HepG2 (cell line): ENCODE measurements around the gene KIF23. TPM values are rescaled to one million over a fixed set of nuclear protein-coding genes. Genes with fewer than 3 reads are reported as not detected.

Experiments
- ERF ChIP-seq: IDR thresholded peaks from 2 replicates; pipeline ENCODE4 v1.6.1; 2018; ENCODE audit warnings: missing biosample characterization, missing genetic modification reagents
- GLI4 ChIP-seq: sonication (generic); formaldehyde crosslinking; IDR thresholded peaks from 2 replicates; pipeline ENCODE4 v1.5.1; 2020; ENCODE audit warnings: missing genetic modification reagents, mild to moderate bottlenecking, moderate library complexity, borderline replicate concordance
- JUN ChIP-seq: sonication (generic); formaldehyde crosslinking; IDR thresholded peaks from 2 replicates; pipeline ENCODE4 v1.4.0; 2020; ENCODE audit warnings: mild to moderate bottlenecking, missing genetic modification reagents
- MAF1 ChIP-seq: sonication (generic); formaldehyde crosslinking; IDR thresholded peaks from 2 replicates; pipeline ENCODE4 v1.5.0; 2020; ENCODE audit warnings: missing genetic modification reagents, borderline replicate concordance
- MTA1 ChIP-seq: sonication (generic); formaldehyde crosslinking; IDR thresholded peaks from 2 replicates; pipeline ENCODE4 v1.4.0; 2020; ENCODE audit warnings: missing genetic modification reagents, mild to moderate bottlenecking, borderline replicate concordance
- NFE2 ChIP-seq: sonication (generic); formaldehyde crosslinking; IDR thresholded peaks from 2 replicates; pipeline ENCODE4 v1.4.0; 2020; ENCODE audit warnings: missing genetic modification reagents
- PHF21A ChIP-seq: sonication (generic); formaldehyde crosslinking; IDR thresholded peaks from 2 replicates; pipeline ENCODE4 v1.5.0; 2020; ENCODE audit warnings: mild to moderate bottlenecking, missing genetic modification reagents
- REPIN1 ChIP-seq: sonication (generic); formaldehyde crosslinking; IDR thresholded peaks from 2 replicates; pipeline ENCODE4 v1.8.0; 2022; ENCODE audit warnings: missing genetic modification reagents, low read depth, mild to moderate bottlenecking, borderline replicate concordance
- U2AF2 ChIP-seq: fragments of 200-400 bp; formaldehyde crosslinking; IDR thresholded peaks from 2 replicates; pipeline ENCODE4 v1.6.1; 2017; ENCODE audit warnings: low read depth, mild to moderate bottlenecking, low read length
- ZBTB40 ChIP-seq, 2 experiments: fragments of 450-650 bp in 1 of 2; sonication (generic) in 1 of 2; formaldehyde crosslinking in 1 of 2; IDR thresholded peaks; 2 replicates each; pipeline versions ENCODE4 v1.6.1 to v1.8.0; 2016 to 2022; ENCODE audit warnings: antibody characterized with exemption in 1 of 2, mild to moderate bottlenecking in 1 of 2, missing genetic modification reagents in 1 of 2
- ZC3H13 ChIP-seq: sonication (generic); formaldehyde crosslinking; IDR thresholded peaks from 2 replicates; pipeline ENCODE4 v1.8.1; 2023; ENCODE audit warnings: mild to moderate bottlenecking, missing genetic modification reagents, moderate library complexity
- ZNF138 ChIP-seq: sonication (generic); formaldehyde crosslinking; IDR thresholded peaks from 2 replicates; pipeline ENCODE4 v1.5.0; 2020; ENCODE audit warnings: mild to moderate bottlenecking, low read depth, missing genetic modification reagents
- ZNF296 ChIP-seq: sonication (generic); formaldehyde crosslinking; conservative IDR thresholded peaks from 2 replicates; pipeline ENCODE4 v1.5.0; 2020; ENCODE audit warnings: mild to moderate bottlenecking, missing genetic modification reagents
- ZNF430 ChIP-seq: sonication (generic); formaldehyde crosslinking; IDR thresholded peaks from 2 replicates; pipeline ENCODE4 v1.9.0; 2021; ENCODE audit warnings: mild to moderate bottlenecking, missing genetic modification reagents
- ZNF512 ChIP-seq: sonication (generic); formaldehyde crosslinking; IDR thresholded peaks from 2 replicates; pipeline ENCODE4 v1.4.0; 2020; ENCODE audit warnings: mild to moderate bottlenecking, missing genetic modification reagents
- ZNF562 ChIP-seq: sonication (generic); formaldehyde crosslinking; IDR thresholded peaks from 2 replicates; pipeline ENCODE4 v1.8.0; 2022; ENCODE audit warnings: missing genetic modification reagents, borderline replicate concordance
- ZNF564 ChIP-seq: sonication (generic); formaldehyde crosslinking; IDR thresholded peaks from 2 replicates; pipeline ENCODE4 v1.8.1; 2023; ENCODE audit warnings: mild to moderate bottlenecking, missing genetic modification reagents
- ZNF589 ChIP-seq: sonication (generic); formaldehyde crosslinking; conservative IDR thresholded peaks from 2 replicates; pipeline ENCODE4 v1.8.0; 2022; ENCODE audit warnings: mild to moderate bottlenecking, moderate library complexity, missing genetic modification reagents
- ZNF598 ChIP-seq: sonication (generic); formaldehyde crosslinking; IDR thresholded peaks from 2 replicates; pipeline ENCODE4 v1.5.1; 2020; ENCODE audit warnings: mild to moderate bottlenecking, missing genetic modification reagents, borderline replicate concordance
- polyA plus RNA-seq, 8 experiments: library from polyadenylated mRNA; depleted of rRNA in 3 of 8; stranded (reverse) in 7 of 8; unstranded in 1 of 8; fragments of >200 nt; fragmentation: Illumina TruSeq in 4 of 8; extraction: Trizol in 4 of 8; gene quantifications; 2 replicates each; pipeline versions ENCODE4 v1.2.1 to v1.2.3, GENCODE V29; 2011 to 2016; ENCODE audit warnings: low read depth in 4 of 8, missing spikeins in 1 of 8, mixed read lengths in 1 of 8; ENCODE audit not compliant: insufficient read depth in 1 of 8
- total RNA-seq, 5 experiments: library from RNA; depleted of rRNA; stranded (reverse); fragments of >200 nt; fragmentation: Illumina TruSeq; extraction: Trizol; gene quantifications; 2 replicates each; pipeline ENCODE4 v1.2.3, GENCODE V29; 2016; ENCODE audit warnings: low read depth in 1 of 5

KIF23 gene
- total and polyA plus RNA-seq, 2 of the 13 experiments (the other 11 are each of a cell fraction or from before 2014, with no cell fraction given): 11.3 to 38.1 TPM

DNA sequence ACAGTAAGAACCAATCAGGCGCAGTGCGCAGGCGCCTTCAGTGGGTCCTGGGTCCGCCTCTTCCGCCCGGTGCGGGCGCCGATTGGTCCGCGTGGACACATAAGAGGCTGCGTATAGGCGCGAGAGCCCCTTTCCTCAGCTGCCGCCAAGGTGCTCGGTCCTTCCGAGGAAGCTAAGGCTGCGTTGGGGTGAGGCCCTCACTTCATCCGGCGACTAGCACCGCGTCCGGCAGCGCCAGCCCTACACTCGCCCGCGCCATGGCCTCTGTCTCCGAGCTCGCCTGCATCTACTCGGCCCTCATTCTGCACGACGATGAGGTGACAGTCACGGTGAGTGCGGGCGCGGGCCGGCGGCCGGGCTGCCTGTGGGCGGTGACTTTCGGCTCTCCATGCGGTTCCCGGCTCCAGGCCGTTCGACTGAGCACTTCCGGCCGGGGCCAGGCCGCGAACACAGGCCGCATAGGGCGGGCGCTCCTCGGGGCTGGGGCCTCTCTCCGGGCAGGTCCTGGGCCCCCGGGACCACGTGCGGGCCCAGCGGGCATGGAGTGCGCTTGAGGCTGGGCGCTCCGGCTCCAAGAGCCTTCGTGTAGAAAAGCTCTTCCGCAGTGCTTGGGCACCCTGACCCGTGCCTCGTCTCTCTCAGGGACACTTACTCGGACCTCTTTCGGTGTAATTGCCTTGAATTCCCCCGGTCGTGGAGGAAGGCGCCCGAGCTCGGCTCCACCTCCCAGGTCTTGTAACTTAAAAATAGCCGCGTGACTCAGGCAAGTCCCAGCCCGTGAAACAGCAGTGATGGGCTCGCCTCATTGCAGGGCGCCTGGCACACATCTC, 38.8 kb downstream of the KIF23 start, which contains the start of gene RPLP1 (continued):
- TF ChIP-seq ZBTB40 (IDR thresholded peaks at IDR 0.05): no peak
- peak; percentile 86 for TF ChIP-seq ZBTB40 (CRISPR knock-in tag; IDR thresholded peaks at IDR 0.05)
- TF ChIP-seq PHF21A (CRISPR knock-in tag): 0 out of 2 replicates have a peak, but pooled peaks have one; percentile 66
- peak; percentile 88 for TF ChIP-seq ERF (CRISPR knock-in tag)
- TF ChIP-seq ZNF564 (CRISPR knock-in tag): peak; percentile 70; the same call in 1 of the 2 replicates
- peak; percentile 68 for TF ChIP-seq ZNF138 (CRISPR knock-in tag)
- TF ChIP-seq ZNF430 (CRISPR knock-in tag): no peak
- TF ChIP-seq REPIN1 (CRISPR knock-in tag): peak; percentile 89
- no peak for TF ChIP-seq ZNF512 (CRISPR knock-in tag)
- peak; percentile 62; the same call in 1 of the 2 replicates for TF ChIP-seq GLI4 (CRISPR knock-in tag)
- TF ChIP-seq ZNF562 (CRISPR knock-in tag): no peak
- TF ChIP-seq U2AF2: no peak
- TF ChIP-seq MTA1 (CRISPR knock-in tag): peak; percentile 31; the same call in 1 of the 2 replicates
- TF ChIP-seq ZNF296 (CRISPR knock-in tag): peak; percentile 4; the same call in 1 of the 2 replicates
- no peak for TF ChIP-seq NFE2 (CRISPR knock-in tag)
- TF ChIP-seq ZC3H13 (CRISPR knock-in tag): peak; percentile 24
- TF ChIP-seq ZNF598 (CRISPR knock-in tag): peak; percentile 52; the same call in 1 of the 2 replicates
- 0 out of 2 replicates have a peak, but pooled peaks have one; percentile 60 for TF ChIP-seq ZNF589 (CRISPR knock-in tag)
- TF ChIP-seq MAF1 (CRISPR knock-in tag): no peak
- no peak for TF ChIP-seq JUN (CRISPR knock-in tag)
